ENCODE data around the gene GSTA5.

DNA sequence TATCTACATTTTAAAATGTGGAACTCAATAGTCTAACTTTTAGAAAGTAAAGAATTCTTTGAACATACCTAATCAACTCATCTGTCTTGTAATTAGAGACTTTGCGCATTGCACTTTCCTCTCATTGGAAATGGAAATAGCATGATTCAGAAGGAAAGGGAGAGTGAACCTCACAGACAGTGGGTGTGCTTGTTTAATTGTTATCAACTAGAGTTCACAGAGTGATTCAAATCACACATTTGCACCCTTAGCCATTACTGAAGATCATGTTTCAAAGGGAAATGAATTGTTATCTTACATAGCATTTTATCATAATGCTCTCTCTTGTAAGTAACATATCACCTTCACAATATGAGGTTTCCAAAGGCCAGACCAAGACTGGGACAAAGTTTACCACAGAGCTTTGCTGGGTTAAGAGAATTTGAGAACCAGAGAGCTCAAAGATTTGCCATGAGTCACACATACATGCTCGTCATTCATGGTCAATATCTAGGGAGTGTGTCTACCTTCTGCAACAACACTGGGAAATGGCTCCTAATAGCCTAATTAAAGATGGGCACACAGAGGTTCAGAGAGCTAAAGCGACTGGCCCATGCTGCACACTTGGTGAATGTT lies 47.4 kb upstream of the GSTA5 start:
- TF ChIP-seq, protein P1, sequence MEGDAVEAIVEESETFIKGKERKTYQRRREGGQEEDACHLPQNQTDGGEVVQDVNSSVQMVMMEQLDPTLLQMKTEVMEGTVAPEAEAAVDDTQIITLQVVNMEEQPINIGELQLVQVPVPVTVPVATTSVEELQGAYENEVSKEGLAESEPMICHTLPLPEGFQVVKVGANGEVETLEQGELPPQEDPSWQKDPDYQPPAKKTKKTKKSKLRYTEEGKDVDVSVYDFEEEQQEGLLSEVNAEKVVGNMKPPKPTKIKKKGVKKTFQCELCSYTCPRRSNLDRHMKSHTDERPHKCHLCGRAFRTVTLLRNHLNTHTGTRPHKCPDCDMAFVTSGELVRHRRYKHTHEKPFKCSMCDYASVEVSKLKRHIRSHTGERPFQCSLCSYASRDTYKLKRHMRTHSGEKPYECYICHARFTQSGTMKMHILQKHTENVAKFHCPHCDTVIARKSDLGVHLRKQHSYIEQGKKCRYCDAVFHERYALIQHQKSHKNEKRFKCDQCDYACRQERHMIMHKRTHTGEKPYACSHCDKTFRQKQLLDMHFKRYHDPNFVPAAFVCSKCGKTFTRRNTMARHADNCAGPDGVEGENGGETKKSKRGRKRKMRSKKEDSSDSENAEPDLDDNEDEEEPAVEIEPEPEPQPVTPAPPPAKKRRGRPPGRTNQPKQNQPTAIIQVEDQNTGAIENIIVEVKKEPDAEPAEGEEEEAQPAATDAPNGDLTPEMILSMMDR (IDR thresholded peaks at IDR 0.05): no peak
- no peak for TF ChIP-seq POLR2A (IDR thresholded peaks at IDR 0.05)

All from vagina (tissue), 2 donors.